SK-N-MC (cell line): Measurements from ENCODE around the gene SDK1.

ENCODE experiments used
- EZH2 ChIP-seq: fragments of 200-600 bp; sonication (generic); IDR thresholded peaks from one replicate; pipeline ENCODE4 v1.6.1; 2017; ENCODE audit warnings: antibody characterized with exemption
- FOXP2 ChIP-seq: optimal IDR thresholded peaks from 2 replicates; pipeline ENCODE3; 2011; ENCODE audit warnings: mild to moderate bottlenecking, moderate library complexity; ENCODE audit not compliant: insufficient read depth; ENCODE audit errors: extremely low read length, control extremely low read depth
- POLR2AphosphoS5 ChIP-seq: IDR thresholded peaks from 2 replicates; pipeline ENCODE4 v1.6.1; 2012; ENCODE audit warnings: mild to moderate bottlenecking, low read depth, low read length, borderline replicate concordance

- TF ChIP-seq FOXP2 = no peak
- TF ChIP-seq EZH2 = no peak
- no peak for TF ChIP-seq POLR2AphosphoS5
Measured at GRCh38 chr7:3455806-3456595, 154.9 kb downstream of the SDK1 start.
